ENCODE data around the gene POPDC2.

Gene POPDC2

DNA sequence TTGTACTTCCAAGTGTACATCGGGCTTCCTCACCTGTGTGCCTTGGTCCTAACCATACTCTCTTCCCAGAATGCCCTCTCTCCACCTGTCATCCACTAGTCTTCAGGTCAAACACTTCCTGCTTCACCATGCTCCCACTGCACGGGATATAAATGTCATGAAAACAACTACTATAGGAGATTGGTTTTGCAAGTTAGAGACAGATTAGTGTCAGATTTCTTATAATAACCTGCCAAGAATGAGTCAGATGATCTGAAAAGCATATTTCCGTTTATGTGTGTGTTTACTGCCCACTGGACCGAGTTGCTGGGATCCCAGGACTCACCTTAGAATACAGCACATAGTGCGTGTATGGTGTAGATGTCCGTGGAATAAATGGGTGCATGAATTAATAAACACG is 41.3 kb downstream of the POPDC2 start:
- no peaks in the 10 kb centered on the region for H3K36me3 ChIP-seq (ENCODE audit: insufficient read depth, low read length)
- H3K4me3 ChIP-seq (ENCODE audit: low read depth in 1 of 2, low read length in 2 of 2) = no peak overlapping the region
- ATAC-seq (ENCODE audit: insufficient read depth, low read depth) (no peak), DNase-seq (no peak)
- H3K4me2 ChIP-seq (ENCODE audit: insufficient read depth, low read length) = no peak overlapping the region
- no peak for TF ChIP-seq EZH2 (IDR thresholded peaks at IDR 0.05; ENCODE audit: borderline replicate concordance, low read depth, low read length, severe bottlenecking)
- TF ChIP-seq CTCF (IDR thresholded peaks at IDR 0.05; ENCODE audit: borderline replicate concordance, extremely low read depth, low read length, poor library complexity, severe bottlenecking) = no peak
- H4K20me1 ChIP-seq (ENCODE audit: insufficient read depth, low read length) = no peaks in the 10 kb centered on the region
- H2AFZ ChIP-seq (ENCODE audit: low read depth, low read length) = no peak overlapping the region
- H3K79me2 ChIP-seq (ENCODE audit: insufficient read depth, low read length) = no peaks in the 10 kb centered on the region
- H3K27me3 ChIP-seq (ENCODE audit: insufficient read depth, low read length, poor library complexity) = no peaks in the 10 kb centered on the region
- no peaks in the 10 kb centered on the region for H3K4me1 ChIP-seq (ENCODE audit: insufficient read depth, low read length)
- no peak overlapping the region for H3K27ac ChIP-seq (ENCODE audit: low read length)
- H3K9ac ChIP-seq (ENCODE audit: low read depth, low read length) = no peak overlapping the region
- no peaks in the 10 kb centered on the region for H3K9me3 ChIP-seq (ENCODE audit: insufficient read depth, low read length, severe bottlenecking)

DNA sequence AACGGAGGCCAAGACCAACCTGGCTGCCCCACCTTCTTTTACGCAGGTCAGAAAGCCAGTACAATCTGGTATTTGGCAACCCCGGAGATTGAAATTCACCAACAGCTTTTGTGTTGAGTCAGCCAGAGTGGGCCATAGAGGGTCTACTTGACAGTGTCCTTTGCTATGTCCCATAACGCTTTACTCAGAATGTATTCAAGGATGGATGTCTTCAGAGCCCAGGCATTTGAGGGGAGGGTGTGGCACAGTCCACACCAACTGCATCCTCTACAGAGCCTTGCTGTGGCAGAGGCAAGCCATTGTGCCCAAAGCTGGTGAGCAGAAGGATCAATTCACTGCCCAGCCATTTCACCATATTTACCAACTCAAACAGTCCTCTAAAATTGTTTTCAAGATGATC is 44.3 kb downstream of the POPDC2 start:
- H4K20me1 ChIP-seq (ENCODE audit: insufficient read depth, low read length) = no peaks in the 10 kb centered on the region
- no peaks in the 10 kb centered on the region for H3K4me1 ChIP-seq (ENCODE audit: insufficient read depth, low read length)
- H3K79me2 ChIP-seq (ENCODE audit: insufficient read depth, low read length) = no peaks in the 10 kb centered on the region
- DNase-seq = no peak
- H3K4me2 ChIP-seq (ENCODE audit: insufficient read depth, low read length) = no peak overlapping the region
- no peak overlapping the region for H2AFZ ChIP-seq (ENCODE audit: low read depth, low read length)
- ATAC-seq (ENCODE audit: insufficient read depth, low read depth) = no peak
- H3K27me3 ChIP-seq (ENCODE audit: insufficient read depth, low read length, poor library complexity) = no peaks in the 10 kb centered on the region
- H3K9me3 ChIP-seq (ENCODE audit: insufficient read depth, low read length, severe bottlenecking) = no peaks in the 10 kb centered on the region
- no peak overlapping the region for H3K4me3 ChIP-seq (ENCODE audit: low read depth in 1 of 2, low read length in 2 of 2)
- H3K9ac ChIP-seq (ENCODE audit: low read depth, low read length) = no peak overlapping the region
- H3K27ac ChIP-seq (ENCODE audit: low read length) = no peak overlapping the region
- no peak for TF ChIP-seq EZH2 (IDR thresholded peaks at IDR 0.05; ENCODE audit: borderline replicate concordance, low read depth, low read length, severe bottlenecking)
- H3K36me3 ChIP-seq (ENCODE audit: insufficient read depth, low read length) = no peaks in the 10 kb centered on the region

- Histone ChIP-seq H3K27ac (ENCODE audit: low read length) (no peak overlapping the region), H3K4me3 (ENCODE audit: low read depth in 1 of 2, low read length in 2 of 2) (no peak overlapping the region), H3K4me2 (ENCODE audit: insufficient read depth, low read length) (no peak overlapping the region), H3K36me3 (ENCODE audit: insufficient read depth, low read length) (no peaks in the 10 kb centered on the region), H3K27me3 (ENCODE audit: insufficient read depth, low read length, poor library complexity) (no peaks in the 10 kb centered on the region), H3K9me3 (ENCODE audit: insufficient read depth, low read length, severe bottlenecking) (no peaks in the 10 kb centered on the region), H3K9ac (ENCODE audit: low read depth, low read length) (no peak overlapping the region), H3K4me1 (ENCODE audit: insufficient read depth, low read length) (no peaks in the 10 kb centered on the region), H4K20me1 (ENCODE audit: insufficient read depth, low read length) (no peaks in the 10 kb centered on the region), H2AFZ (ENCODE audit: low read depth, low read length) (no peak overlapping the region), H3K79me2 (ENCODE audit: insufficient read depth, low read length) (no peaks in the 10 kb centered on the region)
- no peak for ATAC-seq (ENCODE audit: insufficient read depth, low read depth)
- no peak for TF ChIP-seq EZH2 (IDR thresholded peaks at IDR 0.05; ENCODE audit: borderline replicate concordance, low read depth, low read length, severe bottlenecking)
- TF ChIP-seq CTCF (IDR thresholded peaks at IDR 0.05; ENCODE audit: borderline replicate concordance, extremely low read depth, low read length, poor library complexity, severe bottlenecking) = no peak
- no peak for DNase-seq
Observed at GRCh38 chr3:119613872-119614271, 46.5 kb downstream of the POPDC2 start.

DNA sequence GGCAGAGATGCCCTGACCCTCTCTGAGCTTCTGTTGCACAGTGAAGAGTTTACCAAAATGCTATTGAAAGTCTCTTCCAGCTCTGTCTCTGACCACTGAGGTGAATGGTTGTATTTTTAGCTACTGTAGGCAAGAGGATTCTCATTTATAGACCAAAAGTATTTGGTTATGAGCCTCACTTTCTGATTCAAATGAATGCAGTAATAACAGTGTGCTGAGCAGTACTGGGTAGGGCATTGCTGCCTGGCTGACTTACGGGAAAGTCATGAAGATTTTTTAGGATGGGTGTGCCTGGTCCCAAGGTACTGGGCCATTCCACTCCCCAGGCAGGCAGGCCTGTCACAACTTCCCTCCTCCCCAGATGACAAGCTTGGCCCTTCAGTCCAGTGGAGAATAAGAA is 47.2 kb downstream of the POPDC2 start:
- TF ChIP-seq EZH2 (IDR thresholded peaks at IDR 0.05; ENCODE audit: borderline replicate concordance, low read depth, low read length, severe bottlenecking) (no peak), CTCF (IDR thresholded peaks at IDR 0.05; ENCODE audit: borderline replicate concordance, extremely low read depth, low read length, poor library complexity, severe bottlenecking) (no peak)
- H3K4me1 ChIP-seq (ENCODE audit: insufficient read depth, low read length) = no peaks in the 10 kb centered on the region
- H3K79me2 ChIP-seq (ENCODE audit: insufficient read depth, low read length) = no peaks in the 10 kb centered on the region
- no peak overlapping the region for H2AFZ ChIP-seq (ENCODE audit: low read depth, low read length)
- H3K27ac ChIP-seq (ENCODE audit: low read length) = no peak overlapping the region
- no peak overlapping the region for H3K9ac ChIP-seq (ENCODE audit: low read depth, low read length)
- H3K9me3 ChIP-seq (ENCODE audit: insufficient read depth, low read length, severe bottlenecking) = no peaks in the 10 kb centered on the region
- no peaks in the 10 kb centered on the region for H3K36me3 ChIP-seq (ENCODE audit: insufficient read depth, low read length)
- no peak overlapping the region for H3K4me3 ChIP-seq (ENCODE audit: low read depth in 1 of 2, low read length in 2 of 2)
- H4K20me1 ChIP-seq (ENCODE audit: insufficient read depth, low read length) = no peaks in the 10 kb centered on the region
- DNase-seq (no peak), ATAC-seq (ENCODE audit: insufficient read depth, low read depth) (no peak)
- no peak overlapping the region for H3K4me2 ChIP-seq (ENCODE audit: insufficient read depth, low read length)
- H3K27me3 ChIP-seq (ENCODE audit: insufficient read depth, low read length, poor library complexity) = no peaks in the 10 kb centered on the region
